ENCODE measurements around the gene DNAJB8.

DNAJB8 gene

GRCh38 chr3:128499724-128500275 is 33.1 kb upstream of the DNAJB8 start:
- no peak for DNase-seq (ENCODE audit: low read depth, low spot score)
- no peak overlapping the region for H3K4me3 ChIP-seq (ENCODE audit: low read depth, low read length)
- in situ Hi-C loops (cut with HindIII; ENCODE audit: low sequenced_read_pairs), result no loop called here
- TF ChIP-seq CTCF (IDR thresholded peaks at IDR 0.05; ENCODE audit: low read depth, low read length), result no peak

GRCh38 chr3:128498901-128499530 is 32.3 kb upstream of the DNAJB8 start:
- in situ Hi-C loops (cut with HindIII; ENCODE audit: low sequenced_read_pairs), result no loop called here
- H3K4me3 ChIP-seq (ENCODE audit: low read depth, low read length), result no peak overlapping the region
- DNase-seq (ENCODE audit: low read depth, low spot score), result no peak
- no peak for TF ChIP-seq CTCF (IDR thresholded peaks at IDR 0.05; ENCODE audit: low read depth, low read length)

GRCh38 chr3:128498127-128498626 is 31.5 kb upstream of the DNAJB8 start:
- no peak for TF ChIP-seq CTCF (IDR thresholded peaks at IDR 0.05; ENCODE audit: low read depth, low read length)
- in situ Hi-C loops (cut with HindIII; ENCODE audit: low sequenced_read_pairs), result no loop called here
- no peak overlapping the region for H3K4me3 ChIP-seq (ENCODE audit: low read depth, low read length)
- DNase-seq (ENCODE audit: low read depth, low spot score), result no peak

GRCh38 chr3:128497305-128498126 is 30.8 kb upstream of the DNAJB8 start:
- H3K4me3 ChIP-seq (ENCODE audit: low read depth, low read length), result peak overlapping the region; percentile 38
- TF ChIP-seq CTCF (IDR thresholded peaks at IDR 0.05; ENCODE audit: low read depth, low read length), result peak; percentile 67
- DNase-seq (ENCODE audit: low read depth, low spot score), result no peak
- in situ Hi-C loops (cut with HindIII; ENCODE audit: low sequenced_read_pairs), result no loop called here

GRCh38 chr3:128496602-128497304 is 30.1 kb upstream of the DNAJB8 start:
- no peak for TF ChIP-seq CTCF (IDR thresholded peaks at IDR 0.05; ENCODE audit: low read depth, low read length)
- in situ Hi-C loops (cut with HindIII; ENCODE audit: low sequenced_read_pairs), result no loop called here
- H3K4me3 ChIP-seq (ENCODE audit: low read depth, low read length), result no peak overlapping the region
- no peak for DNase-seq (ENCODE audit: low read depth, low spot score)

- in situ Hi-C loops (cut with HindIII; ENCODE audit: low sequenced_read_pairs), result no loop called here
- H3K4me3 ChIP-seq (ENCODE audit: low read depth, low read length), result no peak overlapping the region
- TF ChIP-seq CTCF (IDR thresholded peaks at IDR 0.05; ENCODE audit: low read depth, low read length), result no peak
- no peak for DNase-seq (ENCODE audit: low read depth, low spot score)
Measured at GRCh38 chr3:128496019-128496601, 29.4 kb upstream of the DNAJB8 start.
